ENCODE results near the gene RAB37. TPM values are rescaled to one million over a fixed set of nuclear protein-coding genes. Genes with fewer than 3 reads are reported as not detected.

Gene RAB37
- total RNA-seq, 1 experiment from 2014 or later, result 2.5 TPM

- H4K91ac ChIP-seq (ENCODE audit: insufficient read length, low read depth, low read length), result no peak overlapping the region
- H2AFZ ChIP-seq (ENCODE audit: low read length), result no peak overlapping the region
- H4K20me1 ChIP-seq (ENCODE audit: control insufficient read depth, insufficient read depth, insufficient read length), result no peaks in the 10 kb centered on the region
Observed at GRCh38 chr17:74786431-74787055, 49.5 kb downstream of the RAB37 start.

More at GRCh38 chr17:74786431-74787055, 49.5 kb downstream of the RAB37 start:
- Histone ChIP-seq H3K23ac (ENCODE audit: insufficient read length, low read depth, low read length) (no peak overlapping the region), H3K27ac (ENCODE audit: insufficient read length, low read depth, low read length) (no peak overlapping the region), H4K8ac (replicated peaks; ENCODE audit: insufficient read length, low read depth, low read length) (no peak overlapping the region), H3T11ph (ENCODE audit: low read length) (no peak overlapping the region), H3K14ac (ENCODE audit: insufficient read depth, low read length) (no peak overlapping the region), H2BK12ac (ENCODE audit: insufficient read length, low read depth, low read length) (no peak overlapping the region), H4K5ac (ENCODE audit: insufficient read length, low read depth, low read length) (no peak overlapping the region), H3K18ac (ENCODE audit: insufficient read length, low read depth, low read length) (no peak overlapping the region), H3K4me2 (ENCODE audit: insufficient read depth, insufficient read length, low read length) (no peak overlapping the region), H3K79me2 (ENCODE audit: insufficient read depth, low read length) (no peaks in the 10 kb centered on the region), H3K56ac (ENCODE audit: insufficient read length, low read depth, low read length) (no peak overlapping the region), H3K4me1 (ENCODE audit: insufficient read depth, low read length) (peaks cover 3% of the 10 kb centered on the region; the same call in 1 of the 2 replicates), H3K27me3 (ENCODE audit: insufficient read depth, low read length) (no peaks in the 10 kb centered on the region), H3K4ac (ENCODE audit: low read depth, low read length) (no peak overlapping the region), H3K79me1 (ENCODE audit: insufficient read depth, low read depth, low read length, poor library complexity, severe bottlenecking) (no peaks in the 10 kb centered on the region), H2BK15ac (ENCODE audit: low read depth, low read length) (no peak overlapping the region), H2BK120ac (ENCODE audit: low read depth, low read length, poor library complexity, severe bottlenecking) (no peak overlapping the region), H3K9me3 (ENCODE audit: control insufficient read depth, low read depth, low read length) (no peaks in the 10 kb centered on the region), H2AK5ac (ENCODE audit: insufficient read length, low read length) (no peak overlapping the region), H2BK5ac (ENCODE audit: insufficient read length, low read length) (no peak overlapping the region), H3K23me2 (ENCODE audit: insufficient read length, low read depth, low read length, poor library complexity, severe bottlenecking) (no peaks in the 10 kb centered on the region), H3K9ac (ENCODE audit: extremely low read depth, insufficient read length, low read length) (no peak overlapping the region), H2BK20ac (ENCODE audit: low read depth, low read length, poor library complexity, severe bottlenecking) (no peak overlapping the region)
- WGBS (ENCODE audit: extremely low coverage, insufficient read length, low lambda C conversion rate), result no CpG with 5 or more reads among the region's 16 CpGs
- no peak overlapping the region; a peak in 1 of 7 replicates for H3K27ac Mint-ChIP-seq
- no peaks in the 10 kb centered on the region for H3K9me3 Mint-ChIP-seq
- no peak for DNase-seq
- H3K4me1 Mint-ChIP-seq, result peaks cover 20 to 22% of the 10 kb centered on the region in 2 experiments
- no peaks in the 10 kb centered on the region for H3K27me3 Mint-ChIP-seq (ENCODE audit: low read depth)
- no peak overlapping the region for H3K4me3 Mint-ChIP-seq
- no peak for TF ChIP-seq CTCF (conservative IDR thresholded peaks at IDR 0.05)
- H3K36me3 Mint-ChIP-seq (ENCODE audit: insufficient read depth in 1 of 3, low read depth in 3 of 3), result peaks cover 0 to 36% (median 16%) of the 10 kb centered on the region in 3 experiments; a peak in 6 of 7 replicates

Data from H9 (cell line).